HUDEP-2 (cell line): ENCODE results near the gene GOLGA6C.
"Not testable (repeated sequence)": the region's sequence is repeated elsewhere in the genome, so short reads cannot be mapped to it uniquely, and the experiment has no call there.

Experiments
- DNase-seq, 76 experiments: peaks; one replicate each; lab custom pipeline; 2025; ENCODE audit not compliant: unreplicated experiment in 76 of 76; lab: John Stamatoyannopoulos, UW

Gene GOLGA6C

DNA sequence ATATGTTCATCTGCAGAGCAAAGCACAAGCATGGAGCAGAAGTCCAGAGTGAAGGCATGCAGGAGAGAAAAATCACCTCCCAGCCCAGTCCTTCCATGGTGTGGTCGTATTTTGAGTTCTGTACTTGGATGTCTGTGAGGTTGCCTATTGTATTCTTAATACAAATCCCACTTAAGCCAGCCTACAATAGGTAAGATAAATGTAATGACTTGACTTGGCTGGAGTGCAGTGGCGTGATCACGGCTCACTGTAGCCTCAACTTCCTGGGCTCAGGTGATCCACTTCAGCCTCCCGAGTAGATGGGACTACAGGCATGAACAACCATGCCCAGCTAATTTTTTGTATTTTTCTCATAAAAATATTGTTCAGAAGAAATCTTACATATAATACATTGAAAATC is 6.8 kb upstream of the GOLGA6C start:
- not testable (repeated sequence) for DNase-seq

DNA sequence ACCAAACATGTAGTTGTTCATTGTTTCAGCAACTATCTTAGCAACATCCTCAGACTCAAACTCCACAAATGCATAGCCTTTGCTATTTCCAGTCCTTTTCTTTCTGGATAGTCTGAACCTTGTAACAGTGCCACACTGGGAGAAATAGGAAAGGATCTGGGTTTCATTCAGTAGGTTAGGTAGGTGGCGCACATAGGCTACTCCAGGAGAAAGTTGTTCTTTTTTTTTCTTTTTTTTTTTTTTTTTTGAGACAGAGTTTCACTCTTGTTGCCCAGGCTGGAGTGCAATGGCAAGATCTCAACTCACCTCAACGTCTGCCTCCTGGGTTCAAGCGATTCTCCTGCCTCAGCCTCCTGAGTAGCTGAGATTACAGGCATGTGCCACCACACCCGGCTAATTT is 5.8 kb upstream of the GOLGA6C start:
- DNase-seq = not testable (repeated sequence)

DNA sequence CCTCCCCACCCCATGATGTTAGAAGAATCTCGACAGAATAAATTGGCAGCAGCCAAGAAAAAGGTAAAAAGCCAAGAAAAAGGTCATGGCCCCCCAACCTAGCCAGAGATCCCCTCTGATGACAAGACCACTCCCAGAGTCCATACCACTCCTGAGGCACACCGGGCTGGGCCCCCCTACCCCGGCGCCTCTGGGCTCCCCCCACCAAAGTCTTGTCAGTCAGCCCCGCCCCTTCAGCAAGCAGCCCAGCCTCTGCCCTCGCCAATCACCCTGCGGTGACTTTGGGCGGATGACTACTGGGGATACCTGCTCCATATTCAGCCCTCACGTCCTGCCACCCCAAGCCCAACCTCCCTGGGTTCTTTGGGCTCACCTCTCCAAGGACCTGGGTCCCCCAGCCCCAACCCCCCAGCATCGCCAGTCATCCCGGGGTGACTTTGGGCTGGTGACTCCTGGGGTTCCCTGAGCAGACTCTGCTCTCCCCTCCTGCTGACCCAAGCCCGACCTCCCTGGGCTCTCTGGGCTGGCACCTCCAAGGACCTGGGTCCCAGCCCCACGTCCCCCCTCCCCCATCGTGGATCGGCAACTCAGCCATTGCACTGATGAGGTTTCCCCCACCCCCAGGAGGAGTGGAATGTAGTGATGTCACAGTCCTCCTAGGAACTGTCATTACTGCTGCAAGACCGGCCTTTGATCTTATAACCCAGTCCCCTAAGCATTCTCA is 648 bp downstream of the GOLGA6C start:
- not testable (repeated sequence) for DNase-seq

DNA sequence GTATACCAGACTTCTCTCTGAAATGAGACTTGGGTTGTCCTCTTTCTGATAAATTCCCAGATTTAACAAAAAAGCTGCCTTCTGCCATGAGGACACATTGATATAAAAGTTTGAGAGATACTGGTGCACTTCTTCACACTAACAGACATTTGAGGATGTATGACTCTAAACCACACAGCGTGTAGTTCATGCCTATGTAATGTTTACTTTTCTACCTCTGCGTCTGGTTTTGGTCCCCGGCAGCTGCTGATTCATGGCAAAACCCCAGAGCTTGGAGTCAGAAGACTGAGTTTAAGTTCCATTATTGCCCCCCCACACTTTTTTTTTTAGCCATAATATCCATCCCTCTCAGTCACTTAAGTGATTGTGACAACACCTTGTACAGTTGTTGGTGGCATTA is 1.7 kb downstream of the GOLGA6C start:
- DNase-seq = not testable (repeated sequence)

DNA sequence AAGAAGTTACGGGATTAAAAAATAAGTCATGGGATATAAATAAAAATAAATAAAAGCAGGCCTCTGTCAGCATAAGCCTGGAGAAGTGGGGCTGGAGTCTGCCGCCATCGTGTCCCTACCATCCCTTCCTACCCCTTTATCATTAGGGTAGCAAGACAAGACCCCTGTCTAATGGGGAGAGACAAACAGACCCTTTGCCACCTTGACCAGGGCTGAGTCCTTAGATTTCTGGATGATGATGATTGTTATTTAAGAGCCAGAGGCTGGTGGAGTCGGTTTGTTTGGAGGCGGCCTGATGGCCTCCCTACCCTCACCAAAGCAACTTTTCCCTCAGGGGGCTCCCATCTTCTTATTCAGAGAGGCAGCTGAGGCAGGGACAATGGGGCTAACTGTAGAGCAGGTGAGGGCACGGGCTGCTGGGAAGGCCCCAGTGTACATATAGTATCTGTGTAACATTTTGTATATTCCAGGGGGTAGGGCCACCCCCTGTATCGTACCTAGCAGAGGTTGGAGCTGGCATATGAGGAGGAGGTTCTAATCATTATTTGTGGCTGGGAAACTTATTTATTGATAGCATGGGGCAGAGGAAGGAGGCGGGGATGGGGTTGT is 15.7 kb downstream of the GOLGA6C start:
- DNase-seq = not testable (repeated sequence)

DNA sequence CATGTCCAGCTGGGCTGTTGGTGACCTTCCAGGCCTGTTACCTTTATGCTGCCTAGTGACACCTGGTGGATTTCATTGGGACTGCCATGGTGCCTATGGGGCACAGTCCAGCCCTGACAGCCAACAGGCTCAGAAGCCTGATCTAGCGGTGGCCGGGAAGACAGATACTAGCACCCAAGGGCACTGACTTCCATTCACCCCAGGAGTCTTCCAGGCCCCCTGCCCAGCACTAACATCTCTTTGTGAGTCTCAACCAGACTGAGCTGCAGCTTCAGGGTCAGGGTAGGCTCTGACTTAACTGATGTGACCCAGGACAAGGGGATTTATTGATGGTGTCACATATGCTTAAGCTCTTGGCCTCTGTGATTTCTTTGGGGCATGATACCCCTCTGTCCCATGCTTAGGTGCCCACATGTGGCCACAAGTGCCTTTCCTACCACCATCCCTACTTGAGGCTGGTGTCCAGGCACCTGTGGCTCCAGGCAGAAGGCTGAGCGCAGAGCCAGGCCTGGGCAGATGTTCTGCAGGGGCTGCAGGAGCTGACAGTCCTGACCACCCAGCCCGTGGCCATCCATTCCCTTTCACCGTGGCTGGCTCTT is 16.5 kb downstream of the GOLGA6C start:
- DNase-seq = not testable (repeated sequence)

DNA sequence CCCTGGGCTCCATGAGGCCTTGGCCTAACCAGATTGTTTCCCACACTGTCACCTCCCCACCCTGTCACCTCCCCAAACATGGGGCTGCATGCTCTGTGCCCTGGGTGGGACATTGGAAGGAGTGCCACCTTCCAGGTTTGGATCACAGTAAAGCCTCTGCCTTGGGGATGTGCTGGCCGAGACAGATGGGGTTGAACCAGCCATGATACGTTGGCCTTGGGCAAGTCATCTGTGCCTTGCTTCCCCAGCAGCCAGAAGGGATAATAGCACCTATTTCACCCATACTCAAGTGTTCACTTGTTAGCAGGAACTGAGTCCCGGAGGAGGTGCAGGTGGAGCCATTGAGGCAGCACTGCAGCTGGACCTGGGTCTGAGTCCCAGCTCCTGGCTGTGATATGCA is 17.5 kb downstream of the GOLGA6C start:
- not testable (repeated sequence) for DNase-seq

DNA sequence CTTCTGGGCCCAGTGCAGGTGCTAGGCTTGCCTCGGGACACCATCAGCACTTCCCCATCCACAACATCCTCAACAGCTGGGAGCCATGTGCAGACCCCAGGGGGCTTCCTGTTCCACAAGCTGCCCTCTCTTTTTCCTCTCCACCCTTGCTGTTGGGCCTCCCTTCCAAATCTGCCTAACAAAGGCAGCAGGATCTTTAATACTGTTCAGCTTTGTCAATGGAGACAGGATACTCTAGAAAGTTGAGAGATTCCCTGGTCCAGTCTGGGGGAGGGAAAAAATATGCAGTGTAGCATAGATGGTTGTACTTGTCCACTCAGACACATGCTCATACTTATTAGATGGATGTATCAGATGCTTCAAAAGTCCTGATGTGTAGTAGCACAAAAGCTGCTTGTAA is 20.4 kb downstream of the GOLGA6C start:
- DNase-seq = not testable (repeated sequence)

DNA sequence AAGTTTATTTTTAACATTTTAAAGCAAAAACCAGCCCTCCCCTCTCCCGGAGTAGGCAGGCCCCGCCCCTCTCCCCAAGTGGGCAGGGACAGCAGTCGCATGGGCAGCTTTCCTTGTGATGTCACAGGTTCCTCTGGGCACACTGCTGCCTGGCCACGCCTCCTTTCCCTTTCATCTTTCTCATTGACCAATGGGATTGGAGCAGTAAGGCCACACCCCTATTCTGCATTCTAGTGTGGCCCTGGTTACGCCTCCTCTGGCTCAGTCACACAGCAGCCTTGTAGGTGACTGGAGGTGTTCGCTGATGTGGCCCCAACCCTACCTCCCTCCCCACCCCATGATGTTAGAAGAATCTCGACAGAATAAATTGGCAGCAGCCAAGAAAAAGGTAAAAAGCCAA is 24.4 kb downstream of the GOLGA6C start, which contains the start of gene GOLGA6D:
TSS of gene GOLGA6D (plus strand) at position 264 of the 400 bp plus-strand sequence. CDS start at position 305, 41 bp downstream.
- not testable (repeated sequence) for DNase-seq

DNA sequence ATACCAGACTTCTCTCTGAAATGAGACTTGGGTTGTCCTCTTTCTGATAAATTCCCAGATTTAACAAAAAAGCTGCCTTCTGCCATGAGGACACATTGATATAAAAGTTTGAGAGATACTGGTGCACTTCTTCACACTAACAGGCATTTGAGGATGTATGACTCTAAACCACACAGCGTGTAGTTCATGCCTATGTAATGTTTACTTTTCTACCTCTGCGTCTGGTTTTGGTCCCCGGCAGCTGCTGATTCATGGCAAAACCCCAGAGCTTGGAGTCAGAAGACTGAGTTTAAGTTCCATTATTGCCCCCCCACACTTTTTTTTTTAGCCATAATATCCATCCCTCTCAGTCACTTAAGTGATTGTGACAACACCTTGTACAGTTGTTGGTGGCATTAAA is 26.0 kb downstream of the GOLGA6C start:
- DNase-seq = not testable (repeated sequence)

DNA sequence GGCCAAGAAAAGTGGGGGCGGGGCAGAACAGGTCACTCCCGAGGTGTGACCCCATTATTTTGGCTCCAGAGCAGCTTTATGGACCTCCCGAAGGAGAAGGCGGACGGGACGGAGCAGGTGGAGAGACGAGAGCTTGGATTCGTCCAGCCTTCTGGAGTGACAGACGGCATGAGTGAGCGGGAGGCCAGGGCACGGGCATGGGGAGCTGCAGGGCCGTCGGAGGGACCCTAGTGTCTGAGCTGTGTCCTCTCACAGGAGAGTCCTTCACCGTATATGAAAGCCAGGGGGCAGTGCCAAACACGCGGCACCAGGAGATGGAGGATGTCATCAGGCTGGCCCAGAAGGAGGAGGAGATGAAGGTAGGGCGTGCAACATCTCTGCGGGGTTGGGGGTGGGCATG is 35.5 kb downstream of the GOLGA6C start:
- not testable (repeated sequence) for DNase-seq

DNA sequence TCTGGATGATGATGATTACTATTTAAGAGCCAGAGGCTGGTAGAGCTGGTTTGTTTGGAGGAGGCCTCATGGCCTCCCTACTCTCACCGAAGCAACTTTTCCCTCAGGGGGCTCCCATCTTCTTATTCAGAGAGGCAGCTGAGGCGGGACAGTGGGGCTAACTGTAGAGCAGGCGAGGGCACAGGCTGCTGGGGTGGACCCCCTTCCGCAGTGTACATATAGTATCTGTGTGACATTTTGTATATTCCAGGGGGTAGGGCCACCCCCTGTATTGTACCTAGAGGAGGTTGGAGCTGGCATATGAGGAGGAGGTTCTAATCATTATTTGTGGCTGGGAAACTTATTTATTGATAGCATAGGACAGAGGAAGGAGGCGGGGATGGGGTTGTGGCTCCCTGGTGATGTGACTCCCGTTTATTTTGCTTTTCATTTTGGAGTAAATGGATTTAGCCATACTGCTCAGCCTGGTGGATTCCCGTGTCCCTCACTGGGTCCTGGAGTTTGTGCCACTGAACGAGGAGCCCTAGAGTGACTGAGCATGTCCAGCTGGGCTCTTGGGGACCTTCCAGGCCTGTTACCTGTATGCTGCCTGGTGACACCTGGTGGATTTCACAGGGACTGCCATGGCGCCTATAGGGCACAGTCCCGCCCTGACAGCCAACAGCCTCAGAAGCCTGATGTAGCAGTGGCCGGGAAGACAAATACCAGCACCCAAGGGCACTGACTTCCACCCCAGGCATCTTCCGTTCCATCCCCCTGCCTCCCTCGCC is 40.6 kb downstream of the GOLGA6C start:
- DNase-seq = not testable (repeated sequence)

DNA sequence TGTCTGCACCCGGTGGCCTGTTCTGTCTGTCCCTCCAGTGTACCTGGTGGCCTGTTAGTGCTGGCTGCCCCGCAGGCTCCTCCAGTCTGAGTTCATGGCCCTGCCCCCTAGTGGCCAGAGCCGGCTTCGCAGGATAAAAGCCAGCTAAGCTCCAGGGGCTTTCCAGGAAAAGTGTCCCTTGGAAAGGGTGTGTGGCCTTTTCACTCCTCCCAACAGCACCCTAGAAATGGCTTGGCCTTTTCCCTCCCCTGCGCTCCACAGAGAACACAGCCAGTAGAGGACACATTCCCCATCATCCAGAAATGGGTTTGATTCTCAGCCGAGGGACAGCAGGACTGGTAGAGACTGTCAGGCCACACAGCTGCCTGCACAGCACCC is 41.2 kb downstream of the GOLGA6C start:
- not testable (repeated sequence) for DNase-seq

DNA sequence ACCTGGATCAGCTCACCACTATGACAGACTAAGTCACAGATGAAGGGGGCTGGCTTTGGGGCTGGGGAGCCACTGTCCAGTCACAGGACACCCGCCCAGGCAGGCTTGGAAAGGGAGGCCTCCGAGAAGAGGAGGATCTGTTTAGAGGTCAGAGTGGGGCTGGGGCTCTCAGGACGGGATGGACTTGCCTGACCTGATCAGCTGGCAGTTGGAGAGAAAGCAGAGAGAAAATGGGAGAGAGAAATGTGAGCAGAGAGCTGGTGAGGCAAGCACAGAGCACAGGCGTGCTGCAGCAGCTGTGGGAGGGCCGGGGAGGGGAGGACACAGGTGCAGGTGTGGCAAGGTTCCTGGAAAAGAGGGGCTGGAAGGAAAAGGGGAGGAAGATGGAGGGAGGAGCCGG is 41.9 kb downstream of the GOLGA6C start:
- not testable (repeated sequence) for DNase-seq

DNA sequence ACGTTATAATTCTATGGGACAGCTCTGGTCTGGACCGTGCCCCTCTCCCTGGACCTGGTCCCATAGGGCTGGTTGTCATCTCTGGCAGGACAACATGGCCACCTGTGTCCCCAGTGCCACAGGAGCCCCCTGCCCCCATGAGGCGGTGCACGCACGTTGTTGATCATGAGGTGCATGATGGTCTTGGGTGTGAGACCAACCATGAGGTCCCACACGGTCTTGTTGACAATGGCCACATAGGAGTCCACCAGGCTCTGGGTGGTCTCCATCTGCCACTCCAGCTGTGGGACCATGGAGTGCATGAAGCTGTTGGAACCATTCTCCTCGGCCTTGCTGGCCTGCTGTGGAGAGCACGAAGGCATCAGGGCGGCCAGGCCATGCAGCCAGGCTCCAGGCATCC is 44.2 kb downstream of the GOLGA6C start:
- no peak for DNase-seq

DNA sequence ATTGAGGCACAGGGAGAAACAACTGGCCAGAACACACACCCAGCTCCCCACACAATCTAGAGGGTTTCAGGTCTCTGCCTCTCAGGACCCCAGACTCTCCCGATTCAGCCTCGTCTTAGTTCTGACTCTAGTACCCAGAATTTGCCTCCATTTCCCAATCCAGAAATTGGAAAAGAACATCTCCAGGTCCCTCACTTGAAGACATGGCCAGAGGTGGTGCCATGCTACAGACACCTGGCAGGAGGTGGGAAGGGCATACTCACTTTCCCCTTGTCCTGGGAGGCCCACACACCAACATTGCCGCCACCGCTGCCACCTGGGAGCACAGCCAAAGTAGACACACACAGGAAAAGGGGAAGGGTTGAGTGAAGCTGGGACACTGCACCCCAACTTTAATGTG is 44.6 kb downstream of the GOLGA6C start:
- DNase-seq = not testable (repeated sequence)

DNA sequence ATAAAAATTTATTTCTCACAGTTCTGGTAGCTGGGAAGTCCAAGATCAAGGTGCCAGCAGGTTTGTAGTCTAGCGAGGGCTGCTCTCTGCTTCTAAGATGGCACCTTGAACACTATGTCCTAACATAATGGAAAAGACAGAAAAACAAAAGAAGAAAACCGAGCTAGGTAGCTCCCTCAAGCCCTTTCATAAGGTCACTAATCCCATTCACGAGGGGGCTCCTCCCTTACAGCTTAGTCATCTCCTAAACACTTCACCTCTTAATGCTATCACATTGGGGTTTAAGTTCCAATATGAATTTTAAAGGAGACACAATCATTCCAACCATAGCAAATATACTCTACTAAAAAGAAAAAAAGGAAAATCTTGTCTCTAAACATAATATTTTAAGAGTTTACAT is 48.1 kb downstream of the GOLGA6C start:
- no peak for DNase-seq

DNA sequence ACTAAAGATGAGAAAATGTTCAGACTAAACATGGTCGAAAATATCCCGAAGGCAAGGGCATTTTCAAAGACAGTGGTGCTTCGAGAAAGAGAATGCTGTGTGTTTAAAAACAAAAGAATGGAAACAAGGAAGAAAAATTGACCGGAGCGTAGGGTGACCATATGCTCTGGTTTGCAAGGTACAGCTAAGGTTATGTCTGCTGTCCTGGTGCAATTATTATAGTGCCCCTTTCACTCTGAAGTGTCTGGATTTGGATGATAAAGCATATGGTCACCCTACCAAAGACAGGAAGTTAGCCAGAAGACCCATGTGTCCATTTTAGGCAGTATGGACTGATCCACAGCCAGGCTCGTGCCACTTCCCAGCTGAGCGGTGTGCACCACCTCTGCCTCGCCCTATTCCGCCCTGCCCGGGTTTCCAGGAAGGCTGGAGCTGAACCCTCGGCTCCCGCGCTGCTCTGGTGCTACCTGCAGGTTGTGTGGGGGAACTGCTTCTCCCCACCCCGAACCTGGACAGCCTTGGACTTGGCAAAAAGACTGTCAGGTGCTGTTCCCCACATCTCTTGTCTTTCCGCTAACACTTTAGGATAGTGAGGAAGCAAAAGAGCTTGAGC is 49.8 kb downstream of the GOLGA6C start:
- DNase-seq = peak in 39 of 76 experiments; percentile 1 to 44 (median 16)

DNA sequence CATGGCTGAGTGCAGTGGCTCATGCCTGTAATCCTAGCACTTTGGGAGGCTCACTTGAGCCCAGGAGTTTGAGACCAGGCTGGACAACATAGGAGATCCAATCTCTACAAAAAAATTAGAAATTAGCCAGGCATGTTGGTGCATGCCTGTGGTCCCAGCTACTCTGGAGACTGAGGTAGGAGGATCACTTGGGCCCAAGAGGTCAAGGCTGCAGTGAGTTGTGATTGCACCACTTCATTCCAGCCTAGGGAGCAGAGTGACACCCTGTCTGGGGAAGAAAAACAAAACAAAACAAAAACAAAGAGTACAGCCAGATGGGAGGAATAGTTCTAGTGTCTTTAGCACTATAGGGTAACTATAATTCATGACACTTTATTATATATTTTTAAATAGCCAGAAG is 51.6 kb downstream of the GOLGA6C start:
- no peak for DNase-seq

DNA sequence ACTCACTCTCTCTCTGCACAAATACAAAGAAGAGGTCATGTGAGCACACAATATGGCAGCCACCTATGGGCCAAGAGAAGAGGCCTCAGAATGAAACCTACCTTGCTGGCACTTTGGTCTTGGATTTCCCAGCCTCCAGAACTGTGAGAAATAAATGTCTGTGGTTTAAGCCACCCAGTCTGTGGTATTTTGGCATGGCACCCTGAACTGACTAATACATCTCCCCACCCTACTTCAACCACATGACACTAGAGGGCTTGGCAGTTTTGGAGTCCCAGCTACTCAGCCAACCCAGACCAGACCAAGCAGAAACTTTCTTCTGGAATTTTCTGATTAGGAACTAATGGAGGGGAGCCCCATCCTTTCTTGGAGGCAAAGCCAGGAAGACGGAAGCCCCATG is 54.4 kb downstream of the GOLGA6C start:
- peak in 1 of 76 experiments; percentile 5 for DNase-seq
